Inflammatory macrophage (primary cell): ENCODE measurements around the gene STK33.
"Not testable (repeated sequence)": the region's sequence is repeated elsewhere in the genome, so short reads cannot be mapped to it uniquely, and the experiment has no call there.

Experiments used
- DNase-seq, 2 donors: peaks; one replicate each; pipeline ENCODE4 v3.0.0-alpha.2; 2020 to 2022

The STK33 gene

GRCh38 chr11:8541448-8541847 is 52.6 kb downstream of the STK33 start:
- no peak for DNase-seq

- DNase-seq = no peak
These were observed 60.7 kb downstream of the STK33 start for GRCh38 chr11:8533332-8533731.

- DNase-seq = no peak
These were observed 61.6 kb downstream of the STK33 start for GRCh38 chr11:8532475-8532874.

- no peak for DNase-seq
These were observed 62.0 kb downstream of the STK33 start for GRCh38 chr11:8531982-8532381.

- no peak for DNase-seq
These were observed 62.7 kb downstream of the STK33 start for GRCh38 chr11:8531312-8531711.

GRCh38 chr11:8527939-8528338 is 66.1 kb downstream of the STK33 start:
- DNase-seq = no peak

- DNase-seq = no peak
These were observed 70.6 kb downstream of the STK33 start for GRCh38 chr11:8523396-8523795.

GRCh38 chr11:8512547-8512946 is 81.5 kb downstream of the STK33 start:
- peak; percentile 17 to 26 for DNase-seq

GRCh38 chr11:8503910-8504364 is 90.1 kb downstream of the STK33 start:
- no peak for DNase-seq

- no peak for DNase-seq
These were observed 92.2 kb downstream of the STK33 start for GRCh38 chr11:8501836-8502235.

- DNase-seq = no peak
These were observed 105.6 kb downstream of the STK33 start for GRCh38 chr11:8488395-8488794.

- no peak for DNase-seq
These were observed 106.8 kb downstream of the STK33 start for GRCh38 chr11:8487261-8487660.

GRCh38 chr11:8484251-8484650 is 109.8 kb downstream of the STK33 start:
- no peak for DNase-seq

GRCh38 chr11:8480858-8481257 is 113.2 kb downstream of the STK33 start:
- no peak for DNase-seq

GRCh38 chr11:8477680-8478079 is 116.3 kb downstream of the STK33 start:
- no peak for DNase-seq

- DNase-seq = no peak
These were observed 116.9 kb downstream of the STK33 start for GRCh38 chr11:8477151-8477550.

GRCh38 chr11:8467806-8468205 is 126.2 kb downstream of the STK33 start:
- DNase-seq = not testable (repeated sequence)

- DNase-seq = not testable (repeated sequence)
These were observed 126.7 kb downstream of the STK33 start for GRCh38 chr11:8467356-8467755.

GRCh38 chr11:8466884-8467283 is 127.1 kb downstream of the STK33 start:
- not testable (repeated sequence) for DNase-seq

GRCh38 chr11:8459711-8460399 is 134.2 kb downstream of the STK33 start:
- no peak for DNase-seq

GRCh38 chr11:8442301-8442700 is 151.7 kb downstream of the STK33 start:
- DNase-seq = no peak

- no peak for DNase-seq
These were observed 153.4 kb downstream of the STK33 start for GRCh38 chr11:8440649-8441048.

GRCh38 chr11:8429483-8429882 is 164.5 kb downstream of the STK33 start:
- DNase-seq = no peak

GRCh38 chr11:8426076-8426475 is 168.0 kb downstream of the STK33 start:
- DNase-seq = no peak

- peak; percentile 32 to 45 for DNase-seq
These were observed 178.8 kb downstream of the STK33 start for GRCh38 chr11:8415195-8415594.
